GM10847 (cell line): ENCODE measurements around the gene NDFIP1.

ENCODE experiments used
- POLR2A ChIP-seq: IDR thresholded peaks from 2 replicates; pipeline ENCODE4 v1.6.1; 2011; ENCODE audit not compliant: insufficient read length; ENCODE audit errors: extremely low read depth

Gene NDFIP1

GRCh38 chr5:142082182-142082781 is 26.3 kb upstream of the NDFIP1 start:
- no peak for TF ChIP-seq POLR2A

- TF ChIP-seq POLR2A = no peak
Observed at GRCh38 chr5:142086229-142086628, 22.4 kb upstream of the NDFIP1 start.

DNA sequence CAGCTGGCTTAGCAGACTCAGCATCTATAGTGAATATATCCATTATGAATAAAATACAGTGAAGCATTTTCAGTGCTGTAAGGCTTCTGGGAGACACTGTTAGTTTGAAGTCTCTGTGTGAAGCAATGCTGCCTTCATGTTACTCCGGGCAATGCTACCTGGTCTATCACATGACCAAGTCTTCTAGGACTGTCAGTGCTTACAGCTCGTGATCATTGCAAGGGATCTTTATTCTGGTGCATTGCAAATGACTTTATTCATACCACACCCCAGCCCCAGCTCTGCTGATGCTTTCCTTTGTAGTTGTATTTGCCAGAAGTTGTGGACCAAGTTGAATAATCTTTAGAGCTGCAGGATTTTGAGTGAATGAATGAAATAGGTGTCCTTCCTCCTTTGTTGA is 21.9 kb upstream of the NDFIP1 start:
- no peak for TF ChIP-seq POLR2A

DNA sequence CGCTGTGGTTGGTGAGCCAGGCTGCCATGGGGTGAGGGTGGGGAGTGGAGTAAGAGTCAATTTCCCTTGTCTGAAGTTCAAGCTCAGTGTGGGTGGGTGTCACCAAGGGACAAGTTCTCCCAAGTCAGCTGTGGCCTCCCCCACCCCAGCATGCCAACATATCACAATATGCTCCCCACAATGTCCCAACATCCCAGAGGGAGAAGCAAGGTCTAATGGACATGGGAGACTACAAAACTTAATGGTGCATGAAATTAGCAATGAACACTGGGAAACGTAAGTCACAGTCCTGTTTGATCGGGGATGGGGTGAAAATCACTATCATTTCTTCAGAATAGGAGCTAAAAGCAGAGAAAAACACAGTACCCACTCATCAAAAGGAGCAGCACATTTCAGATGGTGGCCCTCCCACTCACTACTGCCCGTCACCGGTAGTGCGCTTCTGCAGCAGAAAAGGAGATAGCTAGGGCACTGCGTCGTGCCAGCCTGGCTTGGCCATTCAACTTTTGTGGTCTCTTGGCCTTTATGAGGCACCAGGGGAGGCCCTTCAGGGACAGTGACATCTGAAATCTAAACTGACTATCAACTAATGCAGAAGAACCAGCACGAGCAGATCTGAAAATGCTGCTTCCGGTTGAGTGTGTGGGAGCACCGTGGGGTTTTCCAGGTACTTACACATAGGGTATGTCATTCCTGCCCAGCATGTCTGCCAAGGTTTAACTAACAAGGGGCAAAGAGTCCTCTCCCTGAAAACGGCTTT is 20.5 kb upstream of the NDFIP1 start:
- no peak for TF ChIP-seq POLR2A

DNA sequence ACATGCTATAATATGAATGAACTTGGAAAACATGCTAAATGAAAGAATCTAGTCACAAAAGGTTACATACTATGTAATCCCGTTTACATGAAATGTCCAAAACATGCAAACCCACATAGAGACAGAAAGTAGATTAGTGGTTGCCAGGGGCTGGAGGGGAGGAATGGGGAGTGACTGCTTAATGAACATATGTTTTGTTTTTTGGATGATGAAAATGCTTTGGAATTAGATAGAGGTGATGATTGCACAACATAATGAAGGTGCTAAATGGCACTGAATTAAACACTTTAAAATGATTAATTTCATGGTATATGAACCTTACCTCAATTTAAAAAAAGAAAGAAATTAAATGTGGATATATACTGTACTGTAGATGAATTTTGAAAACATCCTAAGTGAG is 17.6 kb upstream of the NDFIP1 start:
- no peak for TF ChIP-seq POLR2A

DNA sequence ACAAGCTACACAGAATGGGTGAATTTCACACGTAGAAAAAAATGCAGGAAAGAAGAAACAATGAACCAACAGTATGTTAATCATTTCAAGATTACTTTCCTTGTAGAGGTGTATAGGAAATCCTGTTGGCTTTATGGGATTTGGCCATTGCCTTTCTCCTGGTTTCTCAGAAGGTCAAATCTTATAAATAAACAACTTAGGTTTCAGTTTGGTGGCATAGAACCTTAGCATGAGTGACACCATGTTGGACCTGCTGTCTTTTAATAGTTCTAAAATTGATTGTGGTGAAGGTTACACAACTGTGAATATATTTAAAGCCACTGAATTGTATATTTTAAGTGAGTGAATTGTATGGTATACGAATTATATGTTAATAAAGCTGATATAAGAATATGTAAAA is 16.7 kb upstream of the NDFIP1 start:
- no peak for TF ChIP-seq POLR2A

DNA sequence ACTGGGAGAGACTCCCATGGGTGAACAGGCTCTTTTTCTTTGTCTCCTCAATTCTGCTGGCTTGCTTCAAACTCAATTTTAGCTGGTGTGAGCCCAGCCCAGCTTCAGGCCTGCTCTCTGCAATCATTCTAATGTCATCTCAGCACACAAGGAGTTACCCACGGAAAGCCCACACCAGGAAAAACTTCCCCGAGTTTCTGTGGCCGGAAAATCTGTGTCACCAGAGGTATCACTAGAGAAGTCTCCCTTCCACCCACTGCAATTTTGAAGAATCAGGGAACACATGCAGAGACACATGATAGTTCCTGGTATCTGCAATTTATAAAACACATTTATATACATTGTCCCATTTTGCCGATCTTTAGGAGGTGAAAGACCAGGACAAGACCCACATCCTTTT is 13.5 kb upstream of the NDFIP1 start:
- TF ChIP-seq POLR2A = no peak

- TF ChIP-seq POLR2A = no peak
Observed at GRCh38 chr5:142095651-142096330, 12.8 kb upstream of the NDFIP1 start.

DNA sequence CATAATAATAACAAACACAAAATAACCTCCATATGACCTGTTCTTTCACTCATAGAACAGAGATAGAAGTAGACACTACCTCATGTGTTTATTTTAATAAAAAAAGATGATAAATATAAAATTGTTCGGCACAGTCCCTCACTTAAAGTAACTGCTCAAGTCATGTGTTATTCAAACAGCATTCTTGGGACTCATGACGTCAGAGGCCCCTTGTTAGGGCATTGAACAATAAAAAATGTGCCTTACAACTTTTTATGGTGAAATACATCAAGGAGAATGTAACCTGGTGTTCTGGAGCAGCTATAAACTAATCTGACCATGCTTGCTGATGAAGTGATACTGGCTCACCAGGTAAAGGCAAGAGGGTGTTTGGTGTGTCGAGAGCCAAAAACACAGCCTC is 12.2 kb upstream of the NDFIP1 start:
- no peak for TF ChIP-seq POLR2A

DNA sequence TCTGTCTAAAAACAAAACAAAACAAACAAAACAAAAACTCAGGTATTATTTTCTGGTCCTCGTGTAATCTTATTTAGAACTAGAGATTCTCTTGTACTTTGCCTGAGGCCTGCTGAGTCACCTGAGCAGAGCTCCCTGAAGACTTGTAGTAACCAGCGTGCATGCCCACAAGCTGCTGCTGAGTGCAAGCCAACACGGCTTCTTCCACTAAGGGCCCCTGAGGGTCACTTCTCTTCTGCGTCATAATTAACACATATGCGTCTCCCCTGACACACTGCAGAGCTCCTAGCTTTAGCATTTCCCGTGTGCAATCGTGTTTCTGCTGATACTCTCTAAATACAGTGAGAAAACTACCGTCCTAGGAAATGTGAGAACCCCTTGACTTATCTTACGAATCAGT is 10.9 kb upstream of the NDFIP1 start:
- no peak for TF ChIP-seq POLR2A

DNA sequence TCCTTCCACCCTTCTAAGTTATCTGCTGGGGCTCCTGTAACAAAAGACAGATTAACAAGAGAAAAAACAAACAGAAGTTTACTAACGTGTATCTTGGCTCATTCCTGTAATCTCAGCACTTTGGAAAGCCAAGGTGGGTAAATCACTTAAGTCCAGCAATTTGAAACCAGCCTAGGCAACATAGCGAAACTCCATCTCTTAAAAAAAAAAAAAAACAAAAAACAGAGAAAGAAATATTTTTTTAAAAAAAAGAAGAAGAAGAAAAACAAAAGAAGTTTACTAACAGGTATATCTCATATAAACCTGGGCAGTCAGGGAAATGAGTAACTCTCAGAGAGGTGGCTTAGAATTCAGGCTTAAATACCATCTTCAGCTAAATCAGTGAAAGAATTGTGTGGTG is 10.3 kb upstream of the NDFIP1 start:
- no peak for TF ChIP-seq POLR2A

DNA sequence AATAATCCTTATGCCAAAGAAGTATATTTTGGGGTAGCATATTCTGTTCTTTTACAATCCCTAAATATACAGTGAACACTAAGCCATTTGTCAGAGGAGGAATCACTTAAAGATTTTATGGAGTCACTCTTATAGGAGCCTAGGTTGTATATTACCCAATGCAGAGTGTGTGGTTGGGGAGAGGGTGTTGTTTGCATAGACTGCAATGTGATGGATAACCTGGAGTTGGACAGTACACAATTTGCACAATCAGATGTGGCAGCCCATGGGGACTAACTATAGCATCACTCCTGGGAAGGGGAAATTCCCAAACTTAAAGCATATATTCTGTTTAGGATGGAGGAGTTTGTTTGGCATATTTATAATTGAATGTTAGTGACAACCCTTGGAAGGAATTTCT is 9.6 kb upstream of the NDFIP1 start:
- TF ChIP-seq POLR2A = no peak

GRCh38 chr5:142100307-142100706 is 8.3 kb upstream of the NDFIP1 start:
- no peak for TF ChIP-seq POLR2A

- no peak for TF ChIP-seq POLR2A
Observed at GRCh38 chr5:142102980-142103740, 5.4 kb upstream of the NDFIP1 start.

GRCh38 chr5:142104491-142104890 is 4.1 kb upstream of the NDFIP1 start:
- TF ChIP-seq POLR2A = no peak

DNA sequence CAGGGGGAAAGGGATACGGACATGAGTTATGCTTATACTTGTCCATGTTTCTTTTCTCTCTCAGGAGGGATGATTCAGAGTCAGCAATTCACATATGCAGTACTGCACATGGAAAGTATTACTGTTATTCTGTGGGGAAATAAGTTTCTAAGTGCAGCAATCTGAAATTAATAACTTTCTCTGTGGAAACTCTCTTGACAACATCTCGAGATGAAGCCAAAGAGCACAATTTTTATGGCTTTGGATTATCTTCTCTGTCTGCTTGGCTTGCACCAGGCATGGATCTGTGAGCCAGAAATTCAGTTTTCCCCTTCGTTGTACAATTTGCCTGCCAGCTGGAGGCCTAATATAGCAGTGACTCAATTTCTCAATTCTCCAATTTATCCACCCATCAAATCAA is 2.5 kb upstream of the NDFIP1 start:
- TF ChIP-seq POLR2A = no peak
